OCI-LY3 (cell line): ENCODE results near the gene KRTAP4-12.
"Not testable (repeated sequence)": the region's sequence is repeated elsewhere in the genome, so short reads cannot be mapped to it uniquely, and the experiment has no call there.

Experiments used
- H2AFZ ChIP-seq: fragments of 200-600, 300-600 bp; shearing (Covaris generic); 2 replicates; pipeline ENCODE4 v1.6.0; 2014; ENCODE audit warnings: antibody characterized with exemption, low read depth, low read length
- H3K27ac ChIP-seq: fragments of 200-600, 300-600 bp; sonication (generic); 2 replicates; pipeline ENCODE4 v1.5.1; 2014; ENCODE audit warnings: mild to moderate bottlenecking, low read length, moderate library complexity, mixed read lengths
- H3K27me3 ChIP-seq: fragments of 200-600, 300-600 bp; sonication (generic); 2 replicates; pipeline ENCODE4 v1.6.1; 2014; ENCODE audit warnings: low read depth, low read length, mixed read lengths
- H3K36me3 ChIP-seq: fragments of 200-600, 300-600 bp; sonication (generic); replicated peaks from 2 replicates; pipeline ENCODE3; 2014; ENCODE audit warnings: low read depth, low read length, mixed read lengths
- H3K4me1 ChIP-seq: fragments of 300-600, 200-600 bp; sonication (generic); 2 replicates; pipeline ENCODE4 v1.6.1; 2014; ENCODE audit warnings: low read length, mixed read lengths
- H3K4me2 ChIP-seq: fragments of 200-600, 300-600 bp; sonication (generic); 2 replicates; pipeline ENCODE4 v1.6.1; 2014; ENCODE audit warnings: low read length, mixed read lengths
- H3K4me3 ChIP-seq: fragments of 300-600, 200-600 bp; sonication (generic); 2 replicates; pipeline ENCODE4 v1.5.1; 2014; ENCODE audit warnings: antibody characterized with exemption, mild to moderate bottlenecking, low read length, moderate library complexity
- H3K79me2 ChIP-seq: fragments of 300-600, 200-600 bp; shearing (Covaris generic); 2 replicates; pipeline ENCODE4 v1.6.1; 2014; ENCODE audit warnings: mild to moderate bottlenecking, low read length, mixed read lengths
- H3K9ac ChIP-seq: fragments of 300-600, 200-600 bp; shearing (Covaris generic); 2 replicates; pipeline ENCODE4 v1.6.0; 2014; ENCODE audit warnings: mild to moderate bottlenecking, low read length, moderate library complexity
- H3K9me3 ChIP-seq: fragments of 200-600, 300-600 bp; shearing (Covaris generic); 2 replicates; pipeline ENCODE4 v1.6.1; 2014; ENCODE audit warnings: low read length, mixed read lengths; ENCODE audit not compliant: insufficient read depth
- H4K20me1 ChIP-seq: fragments of 200-600, 300-600 bp; sonication (generic); 2 replicates; pipeline ENCODE4 v1.6.1; 2016; ENCODE audit warnings: low read length, mixed read lengths; ENCODE audit not compliant: insufficient read depth
- EZH2phosphoT487 ChIP-seq: fragments of 200-600 bp; shearing (Covaris generic); IDR thresholded peaks from 2 replicates; pipeline ENCODE4 v1.6.1; 2018; ENCODE audit warnings: antibody characterized with exemption, mixed run types, low read depth
- TF ChIP-seq, protein P1 (sequence below): fragments of 200-600, 300-600 bp; sonication (generic); IDR thresholded peaks from 2 replicates; pipeline ENCODE4 v1.5.1; 2014; ENCODE audit warnings: antibody characterized with exemption, low read length, low read depth

KRTAP4-12 gene

DNA sequence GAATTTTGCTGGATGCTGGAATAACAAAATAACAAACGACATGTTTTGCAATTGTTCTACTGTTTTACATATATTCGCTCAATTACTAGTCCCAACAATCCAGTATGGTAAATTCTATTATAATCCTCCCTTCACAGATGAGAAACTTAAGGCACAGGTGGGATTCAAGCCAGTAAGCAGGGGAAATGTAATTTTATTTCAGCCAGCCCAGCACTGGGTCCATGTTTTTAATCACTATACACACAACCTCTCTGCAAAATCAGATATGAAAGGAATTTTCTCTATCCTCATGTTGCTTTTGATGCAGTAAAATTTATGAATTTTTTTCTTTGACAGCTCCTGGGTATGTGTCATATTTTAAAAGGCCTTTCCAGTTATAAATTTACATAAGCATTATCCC lies 21.3 kb upstream of the KRTAP4-12 start:
- no peaks in the 10 kb centered on the region for H3K9me3 ChIP-seq
- H3K4me3 ChIP-seq, result no peak overlapping the region
- H2AFZ ChIP-seq, result no peak overlapping the region
- H3K27me3 ChIP-seq, result no peaks in the 10 kb centered on the region
- H3K36me3 ChIP-seq, result no peaks in the 10 kb centered on the region
- H3K27ac ChIP-seq, result no peak overlapping the region
- no peak overlapping the region for H3K4me2 ChIP-seq
- H3K4me1 ChIP-seq, result no peaks in the 10 kb centered on the region
- no peak overlapping the region for H3K9ac ChIP-seq
- H3K79me2 ChIP-seq, result no peaks in the 10 kb centered on the region
- no peaks in the 10 kb centered on the region for H4K20me1 ChIP-seq
- TF ChIP-seq, protein P1, sequence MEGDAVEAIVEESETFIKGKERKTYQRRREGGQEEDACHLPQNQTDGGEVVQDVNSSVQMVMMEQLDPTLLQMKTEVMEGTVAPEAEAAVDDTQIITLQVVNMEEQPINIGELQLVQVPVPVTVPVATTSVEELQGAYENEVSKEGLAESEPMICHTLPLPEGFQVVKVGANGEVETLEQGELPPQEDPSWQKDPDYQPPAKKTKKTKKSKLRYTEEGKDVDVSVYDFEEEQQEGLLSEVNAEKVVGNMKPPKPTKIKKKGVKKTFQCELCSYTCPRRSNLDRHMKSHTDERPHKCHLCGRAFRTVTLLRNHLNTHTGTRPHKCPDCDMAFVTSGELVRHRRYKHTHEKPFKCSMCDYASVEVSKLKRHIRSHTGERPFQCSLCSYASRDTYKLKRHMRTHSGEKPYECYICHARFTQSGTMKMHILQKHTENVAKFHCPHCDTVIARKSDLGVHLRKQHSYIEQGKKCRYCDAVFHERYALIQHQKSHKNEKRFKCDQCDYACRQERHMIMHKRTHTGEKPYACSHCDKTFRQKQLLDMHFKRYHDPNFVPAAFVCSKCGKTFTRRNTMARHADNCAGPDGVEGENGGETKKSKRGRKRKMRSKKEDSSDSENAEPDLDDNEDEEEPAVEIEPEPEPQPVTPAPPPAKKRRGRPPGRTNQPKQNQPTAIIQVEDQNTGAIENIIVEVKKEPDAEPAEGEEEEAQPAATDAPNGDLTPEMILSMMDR, result no peak
- no peak for TF ChIP-seq EZH2phosphoT487

DNA sequence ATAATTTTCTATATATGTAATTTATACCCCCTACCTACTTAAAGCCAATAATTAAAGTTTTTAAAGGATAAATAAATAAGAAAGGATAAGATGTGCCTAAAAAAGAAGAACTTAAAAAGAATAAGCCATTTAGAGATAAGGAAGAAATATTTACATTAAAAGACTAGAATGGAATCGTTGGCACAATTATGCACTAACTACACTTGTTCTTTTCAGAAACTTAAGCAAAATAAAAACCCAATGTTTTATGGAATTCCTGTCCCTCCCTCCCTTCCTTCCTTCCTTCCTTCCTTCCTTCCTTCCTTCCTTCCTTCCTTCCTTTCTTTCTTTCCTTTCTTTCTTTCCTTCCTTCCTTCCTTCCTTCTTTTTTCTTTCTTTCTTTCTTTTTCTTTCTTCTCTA lies 20.9 kb upstream of the KRTAP4-12 start:
- Histone ChIP-seq H3K27ac (no peak overlapping the region), H3K36me3 (no peaks in the 10 kb centered on the region), H3K9ac (no peak overlapping the region), H3K27me3 (no peaks in the 10 kb centered on the region), H3K79me2 (no peaks in the 10 kb centered on the region), H3K9me3 (no peaks in the 10 kb centered on the region), H3K4me3 (no peak overlapping the region), H3K4me2 (no peak overlapping the region), H3K4me1 (no peaks in the 10 kb centered on the region), H2AFZ (no peak overlapping the region), H4K20me1 (no peaks in the 10 kb centered on the region)
- TF ChIP-seq EZH2phosphoT487, result no peak
- TF ChIP-seq, protein P1, result no peak

DNA sequence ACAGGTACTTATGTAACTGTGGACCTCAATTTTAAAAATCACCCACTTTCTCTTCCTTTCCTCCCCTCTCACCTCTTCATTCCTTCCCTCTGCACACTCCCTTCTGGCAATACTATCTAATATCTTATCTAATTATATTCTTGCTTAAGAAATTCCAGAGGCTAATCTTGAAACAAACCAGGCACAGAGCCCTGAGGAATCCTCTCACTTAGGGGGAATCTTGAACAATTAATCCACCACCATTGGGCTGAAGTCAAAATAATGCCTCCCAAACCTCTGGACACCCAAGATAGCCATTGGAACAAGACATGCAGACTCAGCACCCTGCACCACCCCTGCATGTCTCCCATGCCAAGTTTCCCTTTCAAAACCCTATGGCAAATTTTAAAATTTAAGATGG lies 17.4 kb upstream of the KRTAP4-12 start:
- no peak overlapping the region for H3K27ac ChIP-seq
- no peaks in the 10 kb centered on the region for H3K79me2 ChIP-seq
- H3K4me3 ChIP-seq, result no peak overlapping the region
- H3K27me3 ChIP-seq, result no peaks in the 10 kb centered on the region
- TF ChIP-seq EZH2phosphoT487, result no peak
- TF ChIP-seq, protein P1, result no peak
- H3K9me3 ChIP-seq, result no peaks in the 10 kb centered on the region
- no peaks in the 10 kb centered on the region for H3K4me1 ChIP-seq
- H3K4me2 ChIP-seq, result no peak overlapping the region
- no peak overlapping the region for H3K9ac ChIP-seq
- H2AFZ ChIP-seq, result no peak overlapping the region
- no peaks in the 10 kb centered on the region for H4K20me1 ChIP-seq
- H3K36me3 ChIP-seq, result no peaks in the 10 kb centered on the region

DNA sequence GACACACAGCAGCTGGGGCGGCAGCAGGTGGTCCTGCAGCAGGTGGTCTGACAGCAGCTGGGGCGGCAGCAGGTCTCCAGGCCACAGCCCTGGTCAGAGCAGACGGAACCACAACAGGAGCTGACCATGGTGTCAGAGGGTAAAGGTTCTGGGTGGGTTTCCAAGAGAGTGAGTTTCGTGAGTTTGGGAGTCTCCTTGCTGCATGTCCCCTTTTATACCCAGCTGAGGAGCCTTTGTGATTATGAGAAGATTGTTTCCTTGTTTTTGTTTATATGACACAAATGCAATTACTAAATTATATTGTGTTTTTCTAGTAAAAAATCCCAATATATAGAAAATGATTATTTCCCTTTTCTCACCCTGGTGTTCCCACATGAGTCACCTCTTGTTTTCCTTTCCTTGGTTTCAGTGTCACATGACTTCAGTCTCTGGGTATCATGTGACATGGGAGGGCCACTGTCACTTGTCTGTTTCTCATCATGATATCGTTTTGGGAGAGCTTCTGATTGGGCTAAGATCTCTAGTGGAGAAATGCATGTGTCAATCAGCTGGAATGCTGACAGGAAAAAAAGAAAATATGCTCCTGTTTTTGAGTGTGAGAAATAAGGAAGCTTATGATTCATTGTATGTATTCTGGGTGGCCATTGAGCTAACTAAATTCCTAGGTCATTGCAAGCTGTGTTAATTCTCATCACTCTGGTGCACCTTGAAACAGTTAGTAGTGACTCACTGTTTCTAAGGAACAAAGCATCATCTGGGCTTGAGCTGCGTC lies 16.6 kb upstream of the KRTAP4-12 start, which contains the start of gene KRTAP4-6:
Gene KRTAP4-6, minus strand, starts transcription at position 185 of the 772 bp plus-strand sequence. Its CDS starts 57 bp downstream, at position 128.
- H3K9ac ChIP-seq, result no peak within 1 kb of the TSS

DNA sequence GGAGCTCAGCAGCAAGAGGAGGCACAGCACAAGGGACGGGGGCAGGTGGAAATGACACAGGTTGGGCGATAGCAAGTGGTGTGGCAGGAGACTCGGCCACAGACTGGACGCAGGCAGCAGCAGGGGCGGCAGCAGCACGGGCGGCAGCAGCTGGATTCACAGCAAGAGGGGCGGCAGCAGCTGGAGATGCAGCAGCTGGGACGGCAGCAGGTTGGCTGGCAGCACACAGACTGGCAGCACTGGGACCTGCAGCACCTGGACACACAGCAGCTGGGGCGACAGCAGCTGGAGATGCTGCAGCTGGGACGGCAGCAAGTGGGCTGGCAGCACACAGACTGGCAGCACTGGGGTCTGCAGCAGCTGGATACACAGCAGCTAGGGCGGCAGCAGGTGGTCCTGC lies 15.9 kb upstream of the KRTAP4-12 start:
- H3K9ac ChIP-seq, H3K36me3 ChIP-seq, H3K9me3 ChIP-seq, H3K27ac ChIP-seq, H3K4me2 ChIP-seq, H4K20me1 ChIP-seq, H3K79me2 ChIP-seq, H3K4me1 ChIP-seq, H2AFZ ChIP-seq, H3K4me3 ChIP-seq, H3K27me3 ChIP-seq: not testable (repeated sequence)

More for the DNA sequence above, 16.6 kb upstream of the KRTAP4-12 start, which contains the start of gene KRTAP4-6:
- H3K4me2 ChIP-seq, result no peak within 1 kb of the TSS
- H3K27ac ChIP-seq, result no peak within 1 kb of the TSS
- H3K79me2 ChIP-seq, result no peaks in the 10 kb centered on the region
- H3K4me3 ChIP-seq, result no peak within 1 kb of the TSS
- H4K20me1 ChIP-seq, result no peaks in the 10 kb centered on the region
- H2AFZ ChIP-seq, result no peak within 1 kb of the TSS
- H3K36me3 ChIP-seq, result no peaks in the 10 kb centered on the region
- H3K9me3 ChIP-seq, result no peaks in the 10 kb centered on the region
- TF ChIP-seq, protein P1, result no peak
- TF ChIP-seq EZH2phosphoT487, result no peak
- no peaks in the 10 kb centered on the region for H3K27me3 ChIP-seq
- H3K4me1 ChIP-seq, result no peaks in the 10 kb centered on the region
